Heart left ventricle (tissue), 16 donors: ENCODE measurements around the gene CCDC187. TPM values are rescaled to one million over a fixed set of nuclear protein-coding genes. Genes with fewer than 3 reads are reported as not detected.

Experiments used
- ATAC-seq, 4 donors: fragments of 200-7000 bp; cut with Tn5 transposase; one replicate each; pipeline ENCODE4 v1.9.1; 2020 to 2022; ENCODE audit warnings: moderate library complexity in 4 of 4, mild to moderate bottlenecking in 3 of 4, moderate number of reproducible peaks in 1 of 4
- DNase-seq, 5 donors: peaks; one replicate each; pipeline ENCODE4 v3.0.0-alpha.2; 2020
- H3K27ac ChIP-seq, 12 donors: fragments of 200-600 bp; sonication (generic) in 4 of 12; one replicate each; pipeline versions ENCODE4 v1.5.0 to v1.8.0; 2016 to 2022; ENCODE audit warnings: mild to moderate bottlenecking in 2 of 12
- H3K27me3 ChIP-seq, 9 donors: fragments of 200-600 bp; sonication (generic) in 2 of 9; one replicate each; pipeline versions ENCODE4 v1.5.1 to v1.8.0; 2016 to 2022; ENCODE audit warnings: mild to moderate bottlenecking in 3 of 9
- H3K36me3 ChIP-seq, 9 donors: fragments of 200-600 bp; sonication (generic) in 2 of 9; one replicate each; pipeline versions ENCODE4 v1.5.0 to v1.8.0; 2018 to 2022; ENCODE audit warnings: mild to moderate bottlenecking in 2 of 9
- H3K4me1 ChIP-seq, 12 donors: fragments of 200-600 bp; sonication (generic) in 4 of 12; one replicate each; pipeline versions ENCODE4 v1.5.0 to v1.8.0; 2016 to 2022; ENCODE audit warnings: mild to moderate bottlenecking in 3 of 12
- H3K4me3 ChIP-seq, 12 donors: fragments of 200-600 bp; sonication (generic) in 4 of 12; one replicate each; pipeline versions ENCODE4 v1.5.0 to v1.8.0; 2017 to 2022; ENCODE audit warnings: mild to moderate bottlenecking in 9 of 12, moderate library complexity in 4 of 12
- H3K9me3 ChIP-seq, 12 donors: fragments of 200-600 bp; sonication (generic) in 4 of 12; one replicate each; pipeline versions ENCODE4 v1.5.0 to v1.8.0; 2016 to 2022; ENCODE audit warnings: mild to moderate bottlenecking in 1 of 12
- CTCF ChIP-seq, 12 donors: fragments of 200-600 bp; sonication (generic) in 4 of 12; IDR thresholded peaks; one replicate each; pipeline versions ENCODE4 v1.5.0 to v1.8.0; 2018 to 2022; ENCODE audit warnings: antibody characterized with exemption in 12 of 12, mild to moderate bottlenecking in 5 of 12
- POLR2A ChIP-seq, 2 donors: fragments of 450-650 bp; IDR thresholded peaks; one replicate each; pipeline ENCODE4 v1.6.1; 2017; ENCODE audit warnings: antibody characterized with exemption in 2 of 2, mild to moderate bottlenecking in 2 of 2, moderate library complexity in 2 of 2
- WGBS, 4 donors: extraction: QIAGEN DNeasy Blood & Tissue Kit in 2 of 4; methylation state at CpG; one replicate each; pipeline versions ENCODE4 v1.1.5 to v1.1.7; 2013 to 2018; 5-methylcytosine and 5-hydroxymethylcytosine counted together
- intact Hi-C, 10 donors: fragments of 100-400 bp; cut with DNase I; formaldehyde crosslinking; loops; one replicate each; pipeline versions ENCODE4 v1.11.1 to v1.14.2; 2022
- polyA plus RNA-seq, 2 donors: library from polyadenylated mRNA; stranded (reverse); fragments of 200-250 nt; gene quantifications; one replicate each; pipeline ENCODE4 v1.2.3, GENCODE V29; 2013
- total RNA-seq, 9 donors: library from RNA; depleted of rRNA in 2 of 9; stranded (reverse); fragments of >200 nt in 2 of 9; fragmentation: NEBNext Ultra II Directional in 3 of 9; extraction: Animal tissue kit (Norgen Biotek cat#: 25700) in 3 of 9; gene quantifications; one replicate each; pipeline versions ENCODE4 v1.1.0 to v1.2.4, GENCODE V29; 2016 to 2023
- donor health status: ischemic (EF 13 %, LVEDD 7.1; RV severe dilation, severe dysfunction).
- donor health status: healthy with polysubstance abuse.
- donor health status: DM: no; HTN: yes; CAD: no.
- donor health status: DM: no; HTN: no; CAD: no.
- donor health status: ischemic (EF 25% LVEDD 6.9; RV normal size, moderate dysfunction).
- donor health status: ischemic (EF 25% LVEDD 5.7; RV mildly dilated, moderate dysfunction).
- donor health status: healthy.
- donor health status: DM: yes; HTN: yes; CAD: no.
- donor health status: ischemic (EF 35%, LVEDD 5.7; RV mildly dilated, moderate dysfunction).
- donor health status: nonischemic (EF 11% LVEDD 7.7; RV severe dilation, severe dysfunction).
- donor health status: DM: yes; HTN: yes; CAD: no.
- donor health status: PGD.
- donor health status: ischemic (EF 29% LVEDD 5.4; RV normal size, mild dysfunction).
- donor health status: nonischemic (EF 23%, LVEDD 6.1; RV moderate dilation, normal function).

CCDC187 gene
- total and polyA plus RNA-seq, 11 donors = 0.04 TPM; not detected in 10

GRCh38 chr9:136281421-136282271 is 22.2 kb downstream of the CCDC187 start:
- no peak overlapping the region for H3K4me3 ChIP-seq
- DNase-seq (no peak), ATAC-seq (no peak)
- no peak for TF ChIP-seq POLR2A (IDR thresholded peaks at IDR 0.05)
- no peak for TF ChIP-seq CTCF (IDR thresholded peaks at IDR 0.05)
- WGBS, 4 donors = 83 to 87% (median 86%) methylated on average over 11 to 39 of the region's 39 CpGs
- H3K9me3 ChIP-seq = peaks cover 0 to 7% (median 0%) of the 10 kb centered on the region in 12 donors
- H3K27ac ChIP-seq = no peak overlapping the region
- H3K27me3 ChIP-seq = peaks cover 0 to 28% (median 9%) of the 10 kb centered on the region in 9 donors
- H3K4me1 ChIP-seq = peaks cover 0 to 10% (median 5%) of the 10 kb centered on the region in 12 donors
- intact Hi-C loops = loop anchor here in 9 of 10 donors (2.0 to 10.0 kb wide), 8 partner anchors 109 to 679 kb away; partner anchors contain the start of gene UBAC1 (in 1 of the 9)
- H3K36me3 ChIP-seq = no peaks in the 10 kb centered on the region

GRCh38 chr9:136280535-136281315 is 23.2 kb downstream of the CCDC187 start:
- DNase-seq (no peak), ATAC-seq (no peak)
- H3K4me3 ChIP-seq = no peak overlapping the region
- intact Hi-C loops = loop anchor here in 8 of 10 donors (5.0 to 10.0 kb wide), 6 partner anchors 108 to 678 kb away; partner anchors contain the start of gene UBAC1 (in 1 of the 8)
- H3K27me3 ChIP-seq = peaks cover 0 to 32% (median 4%) of the 10 kb centered on the region in 9 donors
- H3K36me3 ChIP-seq = no peaks in the 10 kb centered on the region
- WGBS, 4 donors = 82 to 89% (median 84%) methylated on average over 15 to 16 of the region's 16 CpGs
- H3K4me1 ChIP-seq = peaks cover 0 to 10% (median 5%) of the 10 kb centered on the region in 12 donors
- H3K27ac ChIP-seq = no peak overlapping the region
- TF ChIP-seq CTCF (IDR thresholded peaks at IDR 0.05) = no peak
- no peak for TF ChIP-seq POLR2A (IDR thresholded peaks at IDR 0.05)
- H3K9me3 ChIP-seq = peaks cover 0 to 7% (median 0%) of the 10 kb centered on the region in 12 donors

GRCh38 chr9:136279471-136279870 is 24.4 kb downstream of the CCDC187 start:
- H3K27ac ChIP-seq = no peak overlapping the region
- DNase-seq (no peak), ATAC-seq (no peak)
- H3K4me3 ChIP-seq = no peak overlapping the region
- 83 to 94% (median 83%) methylated on average over 5 to 6 of the region's 6 CpGs for WGBS, 4 donors
- peaks cover 0 to 7% (median 0%) of the 10 kb centered on the region in 12 donors for H3K9me3 ChIP-seq
- H3K36me3 ChIP-seq = no peaks in the 10 kb centered on the region
- TF ChIP-seq CTCF (IDR thresholded peaks at IDR 0.05) = no peak
- TF ChIP-seq POLR2A (IDR thresholded peaks at IDR 0.05) = no peak
- peaks cover 0 to 10% (median 5%) of the 10 kb centered on the region in 12 donors for H3K4me1 ChIP-seq
- peaks cover 0 to 31% (median 3%) of the 10 kb centered on the region in 9 donors for H3K27me3 ChIP-seq
- intact Hi-C loops = no loop called here
